ENCODE results near the gene MYPOP. TPM values are rescaled to one million over a fixed set of nuclear protein-coding genes. Genes with fewer than 3 reads are reported as not detected.

The MYPOP gene
- total RNA-seq, 4 donors from 2014 or later: 3.6 to 9.0 (median 5.5) TPM

DNA sequence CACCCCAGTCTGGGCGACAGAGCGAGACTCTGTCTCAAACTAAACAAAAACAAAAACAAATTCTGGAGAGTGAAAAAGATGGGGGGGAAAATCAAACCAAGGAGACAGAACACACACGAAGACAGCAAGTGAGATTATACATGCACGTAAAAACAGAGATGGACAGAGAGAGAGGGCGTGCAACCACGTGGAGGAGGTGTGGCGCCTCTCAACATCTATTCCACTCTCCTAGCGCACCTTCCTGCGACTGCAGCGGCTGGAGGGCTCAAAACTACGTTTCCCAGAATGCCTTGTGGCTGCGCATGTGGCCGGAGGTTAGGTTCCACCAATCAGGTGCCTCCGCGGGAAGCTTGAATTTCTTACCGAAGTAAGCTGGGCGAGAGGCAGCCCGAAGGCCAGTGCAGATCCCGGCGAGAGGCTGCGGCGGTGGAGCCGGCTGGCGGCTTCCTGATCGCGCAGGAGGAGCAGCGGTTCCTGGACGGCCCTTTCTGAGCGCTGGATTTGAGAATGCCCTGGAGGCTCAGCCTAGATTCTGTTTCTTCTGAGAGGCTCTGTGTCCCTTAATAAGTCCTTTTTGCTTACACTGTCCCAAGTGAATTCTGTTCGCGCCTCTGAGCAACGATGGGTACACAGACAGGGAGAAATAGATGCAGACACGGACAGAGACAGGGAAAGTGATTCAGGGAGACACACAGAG lies 25.3 kb upstream of the MYPOP start:
- DNase-seq (ENCODE audit: low spot score in 2 of 2): peak; percentile 73 to 92

GRCh38 chr19:45924891-45925447 lies 22.6 kb upstream of the MYPOP start:
- no peaks in the 10 kb centered on the region for H3K36me3 ChIP-seq

More for the DNA sequence above, 25.3 kb upstream of the MYPOP start:
- H3K4me1 ChIP-seq: peaks cover 0 to 9% (median 0%) of the 10 kb centered on the region in 4 donors
- 6 to 8% methylated on average over 33 of the region's 33 CpGs for WGBS, 2 donors
- no peak overlapping the region for H3K4me3 ChIP-seq
- H3K36me3 ChIP-seq: no peaks in the 10 kb centered on the region
- TF ChIP-seq CTCF (IDR thresholded peaks at IDR 0.05) (no peak), EP300 (IDR thresholded peaks at IDR 0.05) (peak in 1 of 2 donors; percentile 92), POLR2A (IDR thresholded peaks at IDR 0.05) (no peak)
- H3K9me3 ChIP-seq: no peaks in the 10 kb centered on the region
- no peak overlapping the region for H3K27ac ChIP-seq
- H3K27me3 ChIP-seq: peaks cover 0 to 19% of the 10 kb centered on the region in 2 donors

GRCh38 chr19:45922281-45922680 lies 19.9 kb upstream of the MYPOP start:
- Histone ChIP-seq H3K4me1 (peaks cover 0 to 4% (median 0%) of the 10 kb centered on the region in 4 donors), H3K27me3 (no peaks in the 10 kb centered on the region), H3K4me3 (no peak overlapping the region), H3K27ac (no peak overlapping the region), H3K9me3 (no peaks in the 10 kb centered on the region), H3K36me3 (no peaks in the 10 kb centered on the region)
- 56 to 63% methylated on average over 9 of the region's 9 CpGs for WGBS, 2 donors
- TF ChIP-seq POLR2A (IDR thresholded peaks at IDR 0.05) (no peak), EP300 (IDR thresholded peaks at IDR 0.05) (no peak), CTCF (IDR thresholded peaks at IDR 0.05) (no peak)
- DNase-seq (ENCODE audit: low spot score in 2 of 2): no peak

More at GRCh38 chr19:45924891-45925447, 22.6 kb upstream of the MYPOP start:
- Histone ChIP-seq H3K4me3 (no peak overlapping the region), H3K27ac (no peak overlapping the region), H3K4me1 (peaks cover 0 to 12% (median 0%) of the 10 kb centered on the region in 4 donors), H3K27me3 (no peaks in the 10 kb centered on the region), H3K9me3 (no peaks in the 10 kb centered on the region)
- 82 to 84% methylated on average over 6 of the region's 6 CpGs for WGBS, 2 donors
- DNase-seq (ENCODE audit: low spot score in 2 of 2): no peak
- TF ChIP-seq CTCF (IDR thresholded peaks at IDR 0.05): no peak

- 60 to 66% methylated on average over 8 of the region's 8 CpGs for WGBS, 2 donors
- no peak overlapping the region for H3K4me3 ChIP-seq
- no peak for DNase-seq (ENCODE audit: low spot score in 2 of 2)
- TF ChIP-seq CTCF (IDR thresholded peaks at IDR 0.05): no peak
- TF ChIP-seq EP300 (IDR thresholded peaks at IDR 0.05): no peak
- no peak for TF ChIP-seq POLR2A (IDR thresholded peaks at IDR 0.05)
- no peaks in the 10 kb centered on the region for H3K9me3 ChIP-seq
- peaks cover 0 to 4% (median 0%) of the 10 kb centered on the region in 4 donors for H3K4me1 ChIP-seq
- H3K27me3 ChIP-seq: no peaks in the 10 kb centered on the region
- no peak overlapping the region for H3K27ac ChIP-seq
- no peaks in the 10 kb centered on the region for H3K36me3 ChIP-seq
Measured at GRCh38 chr19:45920458-45920857, 18.0 kb upstream of the MYPOP start.

DNA sequence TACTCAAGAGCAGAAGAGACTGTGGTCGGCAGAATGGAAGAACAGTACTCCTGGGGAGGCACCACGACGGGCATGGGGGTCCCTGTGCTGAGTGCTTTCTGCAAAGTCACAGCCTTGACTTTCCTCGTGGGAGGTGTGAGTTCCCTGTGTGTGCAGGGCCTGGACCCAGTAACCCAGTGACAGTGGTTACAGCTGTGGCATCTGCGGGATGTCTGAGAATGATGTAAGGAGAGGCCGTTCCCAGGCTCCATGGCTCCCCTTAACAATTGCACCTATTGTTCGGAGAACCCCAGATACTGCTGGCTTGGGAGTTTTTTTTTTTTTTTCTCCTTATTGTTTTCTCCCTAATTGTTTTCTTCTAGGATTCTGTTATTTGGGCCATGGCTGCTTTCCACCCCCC lies 17.3 kb upstream of the MYPOP start:
- no peak overlapping the region for H3K27ac ChIP-seq
- 27 to 39% methylated on average over 7 of the region's 7 CpGs for WGBS, 2 donors
- no peaks in the 10 kb centered on the region for H3K36me3 ChIP-seq
- no peak for TF ChIP-seq CTCF (IDR thresholded peaks at IDR 0.05)
- TF ChIP-seq EP300 (IDR thresholded peaks at IDR 0.05): no peak
- TF ChIP-seq POLR2A (IDR thresholded peaks at IDR 0.05): no peak
- H3K27me3 ChIP-seq: peaks cover 0 to 2% of the 10 kb centered on the region in 2 donors
- no peak overlapping the region for H3K4me3 ChIP-seq
- H3K4me1 ChIP-seq: peaks cover 0 to 4% (median 0%) of the 10 kb centered on the region in 4 donors
- no peak for DNase-seq (ENCODE audit: low spot score in 2 of 2)
- no peaks in the 10 kb centered on the region for H3K9me3 ChIP-seq

Data from tibial nerve (tissue), 4 donors.